ENCODE data around the gene KRTAP9-9.

The KRTAP9-9 gene

DNA sequence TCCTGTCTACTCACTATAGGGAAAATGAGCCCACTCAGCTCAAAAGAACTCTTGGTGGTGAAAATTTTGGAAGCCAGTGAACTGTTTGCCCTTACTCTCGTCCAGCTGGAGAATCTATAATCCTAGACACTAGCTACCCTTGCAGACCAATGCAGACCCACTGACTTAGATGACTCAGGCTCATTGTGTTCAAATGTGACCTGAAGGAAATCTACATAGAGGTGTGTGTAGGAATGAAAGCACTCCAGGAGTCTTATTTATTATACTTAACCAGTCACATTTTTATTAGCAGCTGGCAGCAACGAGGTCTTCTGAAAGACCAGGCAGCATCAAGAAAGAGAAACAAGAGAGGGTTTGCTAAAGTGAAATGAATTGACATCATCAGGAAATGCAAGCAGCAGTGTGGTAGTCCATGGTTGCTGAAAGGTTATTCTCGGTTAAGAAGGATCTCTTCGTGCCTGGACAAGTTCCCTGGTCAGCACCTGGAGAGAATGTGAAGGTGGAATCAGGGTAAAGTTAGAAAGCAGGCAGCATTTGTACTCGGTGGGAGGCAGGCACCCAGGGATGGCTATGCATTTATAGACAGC, 46.1 kb downstream of the KRTAP9-9 start:
- H3K27ac ChIP-seq, result no peak overlapping the region
- no peak for TF ChIP-seq ZFX (IDR thresholded peaks at IDR 0.05; ENCODE audit: borderline replicate concordance)
- TF ChIP-seq CTCF (IDR thresholded peaks at IDR 0.05), result no peak

DNA sequence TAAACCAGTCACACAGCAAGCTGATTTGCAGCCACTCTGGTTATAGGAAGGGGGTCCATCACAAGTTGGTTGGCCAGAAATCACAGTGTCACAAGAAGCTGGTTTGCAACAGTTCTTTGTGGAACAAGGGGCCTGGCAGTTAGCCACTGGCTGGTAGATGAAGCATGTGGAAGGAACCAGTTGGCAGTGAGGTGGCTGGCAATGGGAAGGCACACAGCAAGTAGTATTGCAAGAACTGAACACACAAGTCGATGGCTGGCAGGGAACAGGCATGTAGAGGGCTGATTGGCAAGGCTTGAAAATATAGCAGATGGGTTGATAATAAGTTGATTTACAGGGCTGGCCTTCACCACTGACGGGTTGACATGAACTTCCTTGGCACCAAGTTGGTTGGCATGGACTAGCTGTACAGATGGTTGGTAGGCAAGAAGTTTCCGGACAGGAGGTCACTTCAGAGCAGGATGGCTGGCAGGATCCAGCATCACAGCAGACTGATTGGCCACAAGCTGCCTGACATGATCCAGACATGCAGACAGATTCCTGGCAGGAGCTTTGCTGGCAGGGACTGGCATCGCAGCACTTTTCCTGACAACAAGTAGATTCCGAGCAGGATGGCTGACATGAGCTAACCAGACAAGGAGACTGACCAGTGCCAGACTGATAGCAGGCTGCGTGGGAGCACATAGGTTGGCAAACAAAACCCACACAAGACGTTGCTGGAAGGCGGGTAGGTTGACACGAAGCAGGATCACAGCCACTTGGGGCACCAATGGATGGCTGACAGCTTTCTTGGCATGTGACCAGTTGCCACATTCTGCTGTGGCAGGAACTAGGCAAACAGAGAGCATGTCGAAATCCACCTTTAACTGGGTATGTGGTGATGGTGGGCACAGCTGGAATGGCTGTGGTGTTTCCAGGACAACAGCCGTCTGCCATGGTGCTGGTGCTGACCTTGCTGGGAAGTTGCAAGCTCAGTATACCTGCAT, 47.0 kb downstream of the KRTAP9-9 start, which contains the start of gene KRTAP29-1:
Gene KRTAP29-1 (minus strand): TSS at position 936 of the 986 bp plus-strand sequence. CDS start 0 bp downstream, at position 936.
- TF ChIP-seq CTCF (IDR thresholded peaks at IDR 0.05), result no peak
- TF ChIP-seq ZFX (IDR thresholded peaks at IDR 0.05; ENCODE audit: borderline replicate concordance), result no peak
- H3K27ac ChIP-seq, result no peak within 1 kb of the TSS

DNA sequence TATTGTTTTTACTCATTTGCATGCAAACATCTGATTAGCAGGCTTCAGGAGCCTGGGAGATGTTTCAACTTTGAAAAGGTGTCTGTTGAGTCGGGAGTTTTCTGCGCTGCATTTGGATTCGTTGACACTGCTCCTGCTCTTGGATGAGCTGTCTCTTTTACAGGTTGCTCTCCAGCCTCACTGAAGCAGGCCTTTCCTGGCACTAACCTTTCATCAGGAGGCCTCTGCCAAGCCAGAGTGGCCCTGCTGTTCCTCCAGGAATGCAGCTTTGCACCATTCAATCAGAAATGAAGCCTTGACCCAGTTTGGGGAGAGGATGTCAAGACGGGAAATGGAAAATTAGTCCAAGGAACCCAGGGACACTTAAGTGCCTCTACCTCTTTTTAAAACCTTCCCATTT, 47.8 kb downstream of the KRTAP9-9 start:
- TF ChIP-seq CTCF (IDR thresholded peaks at IDR 0.05) (no peak), ZFX (IDR thresholded peaks at IDR 0.05; ENCODE audit: borderline replicate concordance) (no peak)
- H3K27ac ChIP-seq, result no peak overlapping the region

GRCh38 chr17:41304091-41304490, 48.9 kb downstream of the KRTAP9-9 start:
- no peak for TF ChIP-seq CTCF (IDR thresholded peaks at IDR 0.05)
- no peak for TF ChIP-seq ZFX (IDR thresholded peaks at IDR 0.05; ENCODE audit: borderline replicate concordance)
- H3K27ac ChIP-seq, result no peak overlapping the region

All from 22Rv1 (cell line).